Aortic smooth muscle cell (primary cell): Measurements from ENCODE around the gene HLA-DQB1. TPM values are rescaled to one million over a fixed set of nuclear protein-coding genes. Genes with fewer than 3 reads are reported as not detected.

Experiments used
- total RNA-seq: library from RNA; depleted of rRNA; stranded (reverse); fragments of >200 nt; gene quantifications from 2 replicates; pipeline ENCODE4 v1.2.3, GENCODE V29; 2014

HLA-DQB1 gene
- not detected in 2 replicates for total RNA-seq

GRCh38 chr6:32666420-32667300 is at the start of gene HLA-DQB1:
Gene HLA-DQB1, minus strand, starts transcription at chr6:32666657. Its CDS starts 50 bp downstream, at chr6:32666607.

GRCh38 chr6:32637219-32637880 is 29.1 kb downstream of the HLA-DQB1 start, which contains the start of gene HLA-DQA1:
Gene HLA-DQA1, plus strand, starts transcription at chr6:32637406. Its CDS starts 53 bp downstream, at chr6:32637459.

Other genes with a start within 250 kb of the HLA-DQB1 start
- gene HLA-DRA, start 226.8 kb downstream of the HLA-DQB1 start, total RNA-seq, result 0.53 TPM in 1 of 2 replicates, not detected in the other
- gene HLA-DRB5, start 136.4 kb downstream of the HLA-DQB1 start, total RNA-seq, result not detected in 2 replicates
- 0.13 TPM in 1 of 2 replicates, not detected in the other for gene HLA-DRB1, start 76.8 kb downstream of the HLA-DQB1 start, total RNA-seq
- gene HLA-DQA1, start 29.3 kb downstream of the HLA-DQB1 start, total RNA-seq, result 0.40 TPM in 1 of 2 replicates, not detected in the other
- not detected in 2 replicates for gene HLA-DQA2, start 74.7 kb upstream of the HLA-DQB1 start, total RNA-seq
- not detected in 2 replicates for gene HLA-DQB2, start 96.9 kb upstream of the HLA-DQB1 start, total RNA-seq
- 0.13 TPM in 1 of 2 replicates, not detected in the other for gene HLA-DOB, start 150.3 kb upstream of the HLA-DQB1 start, total RNA-seq
- 21.3 and 21.8 TPM in 2 replicates for gene TAP2, start 172.1 kb upstream of the HLA-DQB1 start, total RNA-seq
- 65.9 and 83.3 TPM in 2 replicates for gene PSMB8, start 177.4 kb upstream of the HLA-DQB1 start, total RNA-seq
- gene TAP1, start 187.0 kb upstream of the HLA-DQB1 start, total RNA-seq, result 35.9 and 41.0 TPM in 2 replicates
- 18.5 and 23.4 TPM in 2 replicates for gene PSMB9, start 187.5 kb upstream of the HLA-DQB1 start, total RNA-seq